ENCODE results near the gene PARD3.
"Not testable (repeated sequence)": the region's sequence is repeated elsewhere in the genome, so short reads cannot be mapped to it uniquely, and the experiment has no call there.

Gene PARD3

DNA sequence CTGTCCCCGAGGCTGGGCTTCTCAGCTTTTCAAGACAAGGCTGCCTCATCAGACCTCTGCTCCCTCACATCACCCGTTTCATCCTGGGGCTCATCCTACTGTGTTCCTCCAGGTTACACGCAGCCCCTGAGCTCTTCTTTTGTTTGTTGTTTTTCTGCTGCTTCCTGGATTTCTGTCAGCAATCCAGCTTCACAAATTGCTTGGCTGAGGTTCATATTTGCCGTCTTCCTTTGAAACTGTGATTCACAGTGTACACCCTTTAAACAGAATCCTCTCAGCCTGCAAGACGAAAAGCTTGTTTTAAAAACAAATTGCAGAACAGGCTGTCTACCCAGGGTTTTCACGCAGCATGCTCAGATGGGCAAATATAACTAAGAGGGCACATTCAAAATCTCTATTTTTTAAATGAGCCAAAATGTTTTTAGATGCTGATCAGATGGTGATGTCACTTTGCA is 39.1 kb upstream of the PARD3 start:
- ChIA-PET POLR2A (no interaction called here), CTCF (interaction anchor here (1.2 to 1.3 kb wide), 3 partner anchors 10 to 199 kb away, joined by 3 to 4 read pairs (median 4); no protein-coding TSS in a partner anchor)
- no peak for DNase-seq (ENCODE audit: extremely low spot score)
- TF ChIP-seq, protein P1, sequence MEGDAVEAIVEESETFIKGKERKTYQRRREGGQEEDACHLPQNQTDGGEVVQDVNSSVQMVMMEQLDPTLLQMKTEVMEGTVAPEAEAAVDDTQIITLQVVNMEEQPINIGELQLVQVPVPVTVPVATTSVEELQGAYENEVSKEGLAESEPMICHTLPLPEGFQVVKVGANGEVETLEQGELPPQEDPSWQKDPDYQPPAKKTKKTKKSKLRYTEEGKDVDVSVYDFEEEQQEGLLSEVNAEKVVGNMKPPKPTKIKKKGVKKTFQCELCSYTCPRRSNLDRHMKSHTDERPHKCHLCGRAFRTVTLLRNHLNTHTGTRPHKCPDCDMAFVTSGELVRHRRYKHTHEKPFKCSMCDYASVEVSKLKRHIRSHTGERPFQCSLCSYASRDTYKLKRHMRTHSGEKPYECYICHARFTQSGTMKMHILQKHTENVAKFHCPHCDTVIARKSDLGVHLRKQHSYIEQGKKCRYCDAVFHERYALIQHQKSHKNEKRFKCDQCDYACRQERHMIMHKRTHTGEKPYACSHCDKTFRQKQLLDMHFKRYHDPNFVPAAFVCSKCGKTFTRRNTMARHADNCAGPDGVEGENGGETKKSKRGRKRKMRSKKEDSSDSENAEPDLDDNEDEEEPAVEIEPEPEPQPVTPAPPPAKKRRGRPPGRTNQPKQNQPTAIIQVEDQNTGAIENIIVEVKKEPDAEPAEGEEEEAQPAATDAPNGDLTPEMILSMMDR (IDR thresholded peaks at IDR 0.05; ENCODE audit: control extremely low read depth, extremely low read depth, low read depth, missing control alignments), result no peak

DNA sequence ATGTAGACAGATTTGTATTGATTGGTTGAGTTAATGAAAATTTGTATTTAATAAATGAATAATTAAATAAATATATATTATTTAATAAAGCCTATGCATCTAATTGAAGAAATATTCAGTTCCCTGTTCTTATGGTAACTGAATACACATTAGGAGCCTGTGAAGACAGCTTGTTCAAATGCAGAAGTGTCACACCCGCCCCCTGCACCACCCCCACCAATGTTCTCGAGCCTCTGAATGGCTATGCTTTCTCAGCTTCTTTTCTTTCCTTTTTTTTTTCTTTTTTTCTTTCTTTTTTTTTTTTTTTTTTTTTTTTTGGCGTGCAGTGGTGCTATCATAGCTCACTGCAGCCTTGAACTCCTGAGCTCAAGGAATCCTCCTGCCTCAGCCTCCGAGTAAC is 38.3 kb upstream of the PARD3 start:
- POLR2A ChIA-PET, result no interaction called here

DNA sequence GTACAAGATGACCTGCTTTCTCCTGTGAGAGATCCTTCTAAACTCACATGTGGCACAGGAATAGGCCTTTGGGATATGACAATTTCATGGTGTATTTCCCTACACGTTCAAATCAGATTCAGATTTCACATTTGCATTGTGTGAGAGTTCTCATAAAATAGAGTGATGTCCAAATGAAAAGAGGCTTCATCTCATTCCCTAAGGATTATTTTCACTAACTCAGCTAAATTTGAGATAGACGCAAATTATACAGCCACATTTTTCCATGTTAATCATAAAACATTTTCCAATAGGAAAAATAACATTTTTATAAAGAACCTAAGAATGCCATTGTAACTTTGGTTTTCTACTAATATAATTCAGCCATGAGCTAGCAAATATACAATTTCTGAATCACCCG is 35.5 kb upstream of the PARD3 start:
- CTCF ChIA-PET, result interaction anchor here (1.2 kb wide), 1 partner anchor 32 kb away, joined by 3 read pairs; no protein-coding TSS in a partner anchor
- POLR2A ChIA-PET, result no interaction called here
- TF ChIP-seq, protein P1 (IDR thresholded peaks at IDR 0.05; ENCODE audit: control extremely low read depth, extremely low read depth, low read depth, missing control alignments), result no peak
- DNase-seq (ENCODE audit: extremely low spot score), result no peak

More for the DNA sequence above, 38.3 kb upstream of the PARD3 start:
- CTCF ChIA-PET, result interaction anchor here (0.7 to 1.3 kb wide), 2 partner anchors 12 to 25 kb away, joined by 4 read pairs; no protein-coding TSS in a partner anchor
- DNase-seq (ENCODE audit: extremely low spot score), result no peak
- TF ChIP-seq, protein P1 (IDR thresholded peaks at IDR 0.05; ENCODE audit: control extremely low read depth, extremely low read depth, low read depth, missing control alignments), result no peak

DNA sequence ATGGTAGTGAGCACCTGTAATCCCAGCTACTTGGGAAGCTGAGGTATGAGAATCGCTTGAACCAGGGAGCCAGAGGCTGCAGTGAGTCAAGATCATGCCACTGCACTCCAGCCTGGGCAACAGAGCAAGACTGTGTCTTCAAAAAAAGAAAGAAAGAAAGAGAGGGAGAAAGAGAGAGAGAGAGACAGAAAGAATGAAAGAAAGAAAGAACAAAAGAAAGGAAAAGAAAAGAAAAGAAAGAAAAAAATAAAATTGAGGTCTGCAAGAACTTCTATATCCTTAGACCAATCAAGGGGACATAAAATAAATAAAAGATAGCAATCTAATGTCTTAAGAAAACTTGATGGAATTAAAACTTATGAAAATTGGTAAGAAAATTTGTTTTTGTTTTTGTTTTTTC is 34.9 kb upstream of the PARD3 start:
- ChIA-PET CTCF (no interaction called here), POLR2A (no interaction called here)
- DNase-seq (ENCODE audit: extremely low spot score), result no peak
- TF ChIP-seq, protein P1 (IDR thresholded peaks at IDR 0.05; ENCODE audit: control extremely low read depth, extremely low read depth, low read depth, missing control alignments), result no peak

DNA sequence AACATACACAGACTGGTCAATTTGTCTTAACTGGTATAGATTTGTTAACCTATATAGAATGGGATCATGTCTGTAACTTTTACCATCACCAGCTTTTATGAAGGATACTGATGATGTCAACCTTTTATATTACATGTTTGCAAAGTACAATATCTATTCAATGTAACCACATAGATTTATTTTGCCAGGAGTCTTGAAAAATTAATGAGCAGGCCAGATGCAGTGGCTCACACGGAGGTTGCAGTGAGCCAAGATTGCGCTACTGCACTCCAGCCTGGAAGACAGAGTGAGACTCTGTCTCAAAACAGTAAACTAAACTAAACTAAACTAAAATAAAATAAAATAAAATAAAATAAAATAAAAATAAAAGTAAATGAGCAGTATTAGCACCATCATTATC is 30.0 kb upstream of the PARD3 start:
- POLR2A ChIA-PET, result no interaction called here
- TF ChIP-seq, protein P1 (IDR thresholded peaks at IDR 0.05; ENCODE audit: control extremely low read depth, extremely low read depth, low read depth, missing control alignments), result no peak
- no peak for DNase-seq (ENCODE audit: extremely low spot score)
- CTCF ChIA-PET, result no interaction called here

DNA sequence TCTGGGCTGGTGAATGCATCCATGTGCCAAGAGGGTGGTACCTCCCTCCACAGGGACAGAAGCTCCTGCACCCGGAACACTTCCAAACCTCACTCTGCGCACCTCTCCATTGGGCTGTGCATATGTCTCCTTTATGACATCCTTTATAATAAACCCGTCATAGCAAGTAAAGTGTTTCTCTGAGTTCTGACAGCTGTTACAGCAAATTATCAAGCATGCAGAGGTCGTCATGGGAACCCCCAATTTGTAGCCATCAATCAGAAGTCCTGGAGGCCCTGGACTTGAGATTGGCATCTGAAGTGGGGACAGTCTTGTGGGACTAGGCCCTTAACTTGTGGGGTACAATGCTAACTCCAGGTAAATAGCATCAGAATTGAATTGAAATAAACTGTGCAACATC is 29.4 kb upstream of the PARD3 start:
- ChIA-PET CTCF (interaction anchor here (0.8 to 0.9 kb wide), 2 partner anchors 35 to 71 kb away, joined by 3 read pairs; no protein-coding TSS in a partner anchor), POLR2A (no interaction called here)
- TF ChIP-seq, protein P1 (IDR thresholded peaks at IDR 0.05; ENCODE audit: control extremely low read depth, extremely low read depth, low read depth, missing control alignments), result no peak
- no peak for DNase-seq (ENCODE audit: extremely low spot score)

DNA sequence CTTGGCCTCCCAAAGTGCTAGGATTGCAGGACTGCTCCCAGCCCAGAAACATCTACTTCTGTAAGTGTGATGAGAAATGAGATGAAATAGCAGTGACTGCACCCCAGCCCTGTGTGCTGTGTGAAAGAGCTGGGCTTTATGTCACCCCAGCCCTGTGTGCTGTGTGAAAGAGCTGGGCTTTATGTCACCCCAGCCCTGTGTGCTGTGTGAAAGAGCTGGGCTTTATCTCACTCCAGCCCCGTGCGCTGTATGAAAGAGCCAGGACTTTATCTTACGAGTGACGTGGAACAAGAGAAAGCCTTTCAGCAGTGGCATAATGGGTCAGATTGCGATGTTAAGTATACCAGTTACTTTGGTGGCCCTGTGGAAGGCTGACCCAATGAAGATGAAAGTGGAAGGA is 28.4 kb upstream of the PARD3 start:
- POLR2A ChIA-PET; DNase-seq (ENCODE audit: extremely low spot score): not testable (repeated sequence)
- CTCF ChIA-PET, result interaction anchor here (0.8 to 0.9 kb wide), 2 partner anchors 34 to 72 kb away, joined by 3 read pairs; no protein-coding TSS in a partner anchor

Data from GM10248 (cell line).